Astrocyte (in vitro differentiated cells and primary cell): ENCODE measurements around the gene MPP2. TPM values are rescaled to one million over a fixed set of nuclear protein-coding genes. Genes with fewer than 3 reads are reported as not detected.

ENCODE experiments used
- DNase-seq: peaks from one replicate; pipeline ENCODE4 v3.0.0-alpha.2; 2010; ENCODE audit warnings: low read depth
- FAIRE-seq: peaks from 2 replicates; lab custom pipeline; 2011; peaks lifted over from hg19 to GRCh38; lab: Jason Lieb, UNC
- H2AFZ ChIP-seq: 2 replicates; pipeline ENCODE4 v1.6.0; 2012; ENCODE audit warnings: low read depth, low read length, inconsistent platforms
- H3K27ac ChIP-seq: 2 replicates; pipeline ENCODE4 v1.5.1; 2011; ENCODE audit warnings: low read depth, low read length, inconsistent platforms
- H3K27me3 ChIP-seq: 2 replicates; pipeline ENCODE4 v1.6.0; 2011; ENCODE audit warnings: low read length, inconsistent platforms; ENCODE audit not compliant: insufficient read depth
- H3K36me3 ChIP-seq: 2 replicates; pipeline ENCODE4 v1.5.1; 2011; ENCODE audit warnings: low read length, inconsistent platforms; ENCODE audit not compliant: insufficient read depth
- H3K4me1 ChIP-seq: 2 replicates; pipeline ENCODE4 v1.5.1; 2011; ENCODE audit warnings: low read length, inconsistent platforms; ENCODE audit not compliant: insufficient read depth
- H3K4me2 ChIP-seq: 2 replicates; pipeline ENCODE4 v1.6.0; 2012; ENCODE audit warnings: low read length, inconsistent platforms
- H3K4me3 ChIP-seq: 2 replicates; pipeline ENCODE4 v1.5.1; 2011; ENCODE audit warnings: low read depth, mild to moderate bottlenecking, low read length, inconsistent platforms; ENCODE audit not compliant: insufficient read depth
- H3K79me2 ChIP-seq: 2 replicates; pipeline ENCODE4 v1.6.0; 2012; ENCODE audit warnings: mild to moderate bottlenecking, low read length, inconsistent platforms; ENCODE audit not compliant: insufficient read depth
- H3K9ac ChIP-seq: 2 replicates; pipeline ENCODE4 v1.6.0; 2012; ENCODE audit warnings: mild to moderate bottlenecking, low read length, inconsistent platforms
- H3K9me3 ChIP-seq: 2 replicates; pipeline ENCODE4 v1.5.1; 2012; ENCODE audit warnings: low read depth, mild to moderate bottlenecking, low read length, inconsistent platforms; ENCODE audit not compliant: insufficient read depth
- H4K20me1 ChIP-seq: 2 replicates; pipeline ENCODE4 v1.6.0; 2012; ENCODE audit warnings: low read length, inconsistent platforms; ENCODE audit not compliant: insufficient read depth
- H3K27ac Mint-ChIP-seq: one replicate; pipeline ENCODE4 v1.8.0; 2021; ENCODE audit warnings: mild to moderate bottlenecking, mixed read lengths; ENCODE audit not compliant: unreplicated experiment
- H3K27me3 Mint-ChIP-seq: one replicate; pipeline ENCODE4 v1.8.0; 2021; ENCODE audit warnings: low read depth, mixed read lengths; ENCODE audit not compliant: unreplicated experiment
- H3K36me3 Mint-ChIP-seq: one replicate; pipeline ENCODE4 v1.8.0; 2021; ENCODE audit warnings: low read depth, mixed read lengths; ENCODE audit not compliant: unreplicated experiment
- H3K4me1 Mint-ChIP-seq: one replicate; pipeline ENCODE4 v1.8.0; 2021; ENCODE audit warnings: low read depth, mixed read lengths; ENCODE audit not compliant: unreplicated experiment
- H3K4me3 Mint-ChIP-seq: one replicate; pipeline ENCODE4 v1.8.0; 2021; ENCODE audit warnings: mild to moderate bottlenecking, moderate library complexity, mixed read lengths; ENCODE audit not compliant: unreplicated experiment
- H3K9me3 Mint-ChIP-seq: one replicate; pipeline ENCODE4 v1.8.0; 2021; ENCODE audit warnings: mild to moderate bottlenecking, mixed read lengths; ENCODE audit not compliant: unreplicated experiment
- EZH2 ChIP-seq: IDR thresholded peaks from 2 replicates; pipeline ENCODE4 v1.6.1; 2012; ENCODE audit warnings: mild to moderate bottlenecking, low read length, inconsistent platforms; ENCODE audit not compliant: insufficient read depth
- total RNA-seq: library from RNA; stranded (reverse); gene quantifications from 2 replicates; pipeline ENCODE4 v1.2.1, GENCODE V29; 2021
- TF ChIP-seq, protein P1 (sequence below): IDR thresholded peaks from 2 replicates; pipeline ENCODE4 v1.5.1; 2011; ENCODE audit warnings: low read depth, mild to moderate bottlenecking, inconsistent platforms, low read length, moderate library complexity; ENCODE audit not compliant: insufficient read depth

MPP2 gene
- total RNA-seq, 1 donor from 2014 or later, result 8.0 TPM

GRCh38 chr17:43864161-43864984 lies 43.0 kb downstream of the MPP2 start:
- H3K79me2 ChIP-seq, result no peaks in the 10 kb centered on the region
- Mint-ChIP-seq H3K4me1 (peaks cover 5% of the 10 kb centered on the region), H3K27me3 (peaks cover 47% of the 10 kb centered on the region), H3K36me3 (no peaks in the 10 kb centered on the region), H3K27ac (no peak overlapping the region), H3K9me3 (no peaks in the 10 kb centered on the region), H3K4me3 (no peak overlapping the region)
- H3K36me3 ChIP-seq, result no peaks in the 10 kb centered on the region
- no peak overlapping the region for H2AFZ ChIP-seq
- no peak overlapping the region for H3K4me3 ChIP-seq
- no peak overlapping the region for H3K4me2 ChIP-seq
- no peak overlapping the region for H3K9ac ChIP-seq
- no peak for FAIRE-seq
- H3K27me3 ChIP-seq, result peaks cover 22% of the 10 kb centered on the region
- no peaks in the 10 kb centered on the region for H3K9me3 ChIP-seq
- no peak for DNase-seq
- no peak overlapping the region for H3K27ac ChIP-seq
- no peak for TF ChIP-seq EZH2
- TF ChIP-seq, protein P1, sequence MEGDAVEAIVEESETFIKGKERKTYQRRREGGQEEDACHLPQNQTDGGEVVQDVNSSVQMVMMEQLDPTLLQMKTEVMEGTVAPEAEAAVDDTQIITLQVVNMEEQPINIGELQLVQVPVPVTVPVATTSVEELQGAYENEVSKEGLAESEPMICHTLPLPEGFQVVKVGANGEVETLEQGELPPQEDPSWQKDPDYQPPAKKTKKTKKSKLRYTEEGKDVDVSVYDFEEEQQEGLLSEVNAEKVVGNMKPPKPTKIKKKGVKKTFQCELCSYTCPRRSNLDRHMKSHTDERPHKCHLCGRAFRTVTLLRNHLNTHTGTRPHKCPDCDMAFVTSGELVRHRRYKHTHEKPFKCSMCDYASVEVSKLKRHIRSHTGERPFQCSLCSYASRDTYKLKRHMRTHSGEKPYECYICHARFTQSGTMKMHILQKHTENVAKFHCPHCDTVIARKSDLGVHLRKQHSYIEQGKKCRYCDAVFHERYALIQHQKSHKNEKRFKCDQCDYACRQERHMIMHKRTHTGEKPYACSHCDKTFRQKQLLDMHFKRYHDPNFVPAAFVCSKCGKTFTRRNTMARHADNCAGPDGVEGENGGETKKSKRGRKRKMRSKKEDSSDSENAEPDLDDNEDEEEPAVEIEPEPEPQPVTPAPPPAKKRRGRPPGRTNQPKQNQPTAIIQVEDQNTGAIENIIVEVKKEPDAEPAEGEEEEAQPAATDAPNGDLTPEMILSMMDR, result no peak
- H3K4me1 ChIP-seq, result no peaks in the 10 kb centered on the region
- H4K20me1 ChIP-seq, result no peaks in the 10 kb centered on the region

- no peaks in the 10 kb centered on the region for H3K79me2 ChIP-seq
- no peak overlapping the region for H3K4me3 Mint-ChIP-seq
- no peak overlapping the region for H3K9ac ChIP-seq
- no peak for DNase-seq
- no peak for TF ChIP-seq EZH2
- TF ChIP-seq, protein P1, result no peak
- no peak for FAIRE-seq
- H3K4me1 Mint-ChIP-seq, result peaks cover 5% of the 10 kb centered on the region
- H3K27me3 ChIP-seq, result peaks cover 29% of the 10 kb centered on the region
- H3K27me3 Mint-ChIP-seq, result peaks cover 52% of the 10 kb centered on the region
- no peaks in the 10 kb centered on the region for H3K9me3 ChIP-seq
- no peak overlapping the region for H3K4me2 ChIP-seq
- H4K20me1 ChIP-seq, result no peaks in the 10 kb centered on the region
- no peak overlapping the region for H2AFZ ChIP-seq
- no peaks in the 10 kb centered on the region for H3K36me3 ChIP-seq
- no peak overlapping the region for H3K4me3 ChIP-seq
- H3K36me3 Mint-ChIP-seq, result no peaks in the 10 kb centered on the region
- H3K27ac Mint-ChIP-seq, result peak overlapping the region; percentile 18
- H3K27ac ChIP-seq, result no peak overlapping the region
- H3K4me1 ChIP-seq, result no peaks in the 10 kb centered on the region
- H3K9me3 Mint-ChIP-seq, result no peaks in the 10 kb centered on the region
These were observed 45.4 kb downstream of the MPP2 start for GRCh38 chr17:43861960-43862359.
